Progenitor cell of endocrine pancreas (in vitro differentiated cells): ENCODE measurements around the gene FAM89B. TPM values are rescaled to one million over a fixed set of nuclear protein-coding genes. Genes with fewer than 3 reads are reported as not detected.
A peak's percentile ranks its signal among the peaks of the same experiment; 100 is the strongest.

Experiments
- DNase-seq: peaks from one replicate; pipeline ENCODE4 v3.0.0; 2021; ENCODE audit warnings: low spot score; ENCODE audit not compliant: unreplicated experiment
- H3K27ac Mint-ChIP-seq: 2 replicates; pipeline ENCODE4 v1.8.0; 2021; ENCODE audit warnings: mild to moderate bottlenecking, moderate library complexity, mixed read lengths
- H3K27me3 Mint-ChIP-seq: 2 replicates; pipeline ENCODE4 v1.8.0; 2021; ENCODE audit warnings: mixed read lengths
- H3K36me3 Mint-ChIP-seq: 2 replicates; pipeline ENCODE4 v1.8.0; 2022; ENCODE audit warnings: mixed read lengths; ENCODE audit not compliant: insufficient read depth
- H3K4me1 Mint-ChIP-seq: 2 replicates; pipeline ENCODE4 v1.8.0; 2021; ENCODE audit warnings: low read depth, mixed read lengths
- H3K4me3 Mint-ChIP-seq: 2 replicates; pipeline ENCODE4 v1.8.0; 2021; ENCODE audit warnings: low read depth, mild to moderate bottlenecking, moderate library complexity, mixed read lengths
- H3K9me3 Mint-ChIP-seq: 2 replicates; pipeline ENCODE4 v1.8.0; 2021; ENCODE audit warnings: low read depth, mixed read lengths
- CTCF ChIP-seq: fragments of 200-600 bp; sonication (generic); IDR thresholded peaks from one replicate; pipeline ENCODE4 v1.5.0; 2021; ENCODE audit warnings: antibody characterized with exemption, mild to moderate bottlenecking; ENCODE audit not compliant: unreplicated experiment
- total RNA-seq: library from RNA; stranded (reverse); gene quantifications from 2 replicates; pipeline ENCODE4 v1.2.1, GENCODE V29; 2021

The FAM89B gene
- total RNA-seq, 1 donor from 2014 or later = 65.0 TPM

- H3K4me3 Mint-ChIP-seq = no peak overlapping the region
- no peak overlapping the region for H3K27ac Mint-ChIP-seq
- no peak for DNase-seq
- H3K9me3 Mint-ChIP-seq = no peaks in the 10 kb centered on the region
- H3K4me1 Mint-ChIP-seq = no peaks in the 10 kb centered on the region
- TF ChIP-seq CTCF = no peak
- H3K27me3 Mint-ChIP-seq = peaks cover 67% of the 10 kb centered on the region
- peaks cover 2% of the 10 kb centered on the region for H3K36me3 Mint-ChIP-seq
Measured at GRCh38 chr11:65586676-65587075, 14.3 kb downstream of the FAM89B start.

GRCh38 chr11:65588199-65589054 is 16.1 kb downstream of the FAM89B start:
- no peak for DNase-seq
- Mint-ChIP-seq H3K4me3 (no peak overlapping the region), H3K27ac (no peak overlapping the region), H3K4me1 (no peaks in the 10 kb centered on the region), H3K36me3 (peaks cover 2% of the 10 kb centered on the region), H3K27me3 (peaks cover 63% of the 10 kb centered on the region), H3K9me3 (no peaks in the 10 kb centered on the region)
- peak; percentile 56 for TF ChIP-seq CTCF

GRCh38 chr11:65589444-65590239 is 17.3 kb downstream of the FAM89B start:
- no peak for DNase-seq
- H3K9me3 Mint-ChIP-seq = no peaks in the 10 kb centered on the region
- no peak overlapping the region for H3K27ac Mint-ChIP-seq
- H3K36me3 Mint-ChIP-seq = peaks cover 2% of the 10 kb centered on the region
- no peaks in the 10 kb centered on the region for H3K4me1 Mint-ChIP-seq
- no peak overlapping the region for H3K4me3 Mint-ChIP-seq
- no peak for TF ChIP-seq CTCF
- peaks cover 61% of the 10 kb centered on the region for H3K27me3 Mint-ChIP-seq

- Mint-ChIP-seq H3K4me1 (no peaks in the 10 kb centered on the region), H3K27me3 (peaks cover 64% of the 10 kb centered on the region), H3K27ac (no peak overlapping the region), H3K9me3 (no peaks in the 10 kb centered on the region), H3K4me3 (no peak overlapping the region), H3K36me3 (peaks cover 2% of the 10 kb centered on the region)
- DNase-seq = no peak
- TF ChIP-seq CTCF = no peak
Measured at GRCh38 chr11:65590240-65590738, 18.0 kb downstream of the FAM89B start.
